Measurements from ENCODE around the gene NOL3. TPM values are rescaled to one million over a fixed set of nuclear protein-coding genes. Genes with fewer than 3 reads are reported as not detected.
A peak's percentile ranks its signal among the peaks of the same experiment; 100 is the strongest.
"Not testable (repeated sequence)": the region's sequence is repeated elsewhere in the genome, so short reads cannot be mapped to it uniquely, and the experiment has no call there.

Gene NOL3
- total RNA-seq (14.7 TPM), polyA plus RNA-seq (ENCODE audit: insufficient read depth in 1 of 8, insufficient read length in 8 of 8, low replicate concordance in 1 of 8) (10 to 100 TPM; 18.4 to 44.7 (median 25.3) TPM)
- long read RNA-seq, donor 1, partial matches to known transcripts, result 0 of 4 reads
- long read RNA-seq, donor 1, other reads (novel, unspliced or antisense), result 0 of 4 reads
- long read RNA-seq, donor 2, result 0 reads
- long read RNA-seq, donor 3, partial matches to known transcripts, result 9 of 12 reads
- long read RNA-seq, donor 3, other reads (novel, unspliced or antisense), result 0 of 12 reads
- long read RNA-seq, donor 4, partial matches to known transcripts, result 0 of 3 reads
- long read RNA-seq, donor 4, other reads (novel, unspliced or antisense), result 0 of 3 reads
- long read RNA-seq, donor 5, transcript NOL3-201 (4 exons, 1,394 nt), result major isoform, 9 of 41 reads
- long read RNA-seq, donor 5, partial matches to known transcripts, result 31 of 41 reads
- long read RNA-seq, donor 5, other reads (novel, unspliced or antisense), result 0 of 41 reads
- long read RNA-seq, donor 6, transcript NOL3-201 (4 exons, 1,394 nt), result major isoform, 9 of 20 reads
- long read RNA-seq, donor 6, partial matches to known transcripts, result 9 of 20 reads
- long read RNA-seq, donor 6, other reads (novel, unspliced or antisense), result 0 of 20 reads
- long read RNA-seq, donor 7, transcript NOL3-201 (4 exons, 1,394 nt), result major isoform, 5 of 7 reads
- long read RNA-seq, donor 7, partial matches to known transcripts, result 0 of 7 reads
- long read RNA-seq, donor 7, other reads (novel, unspliced or antisense), result 0 of 7 reads
- long read RNA-seq, donor 8, result 0 reads
- long read RNA-seq, donor 9, partial matches to known transcripts, result 0 of 4 reads
- long read RNA-seq, donor 9, other reads (novel, unspliced or antisense), result 0 of 4 reads
- long read RNA-seq, donor 10, partial matches to known transcripts, result 44 of 49 reads
- long read RNA-seq, donor 10, other reads (novel, unspliced or antisense), result 0 of 49 reads
- long read RNA-seq, donor 11, partial matches to known transcripts, result 0 of 4 reads
- long read RNA-seq, donor 11, other reads (novel, unspliced or antisense), result 0 of 4 reads

- Histone ChIP-seq H3K27me3 (ENCODE audit: control insufficient read depth, insufficient read depth, low read length) (peaks cover 97% of the 10 kb centered on the region), H3K9me3 (replicated peaks; ENCODE audit: control insufficient read depth, low read depth, low read length) (no peaks in the 10 kb centered on the region), H3K4me1 (ENCODE audit: control insufficient read depth, insufficient read depth, low read length) (peaks cover 52% of the 10 kb centered on the region), H3K4me3 (ENCODE audit: low read length) (peak within 1 kb of the TSS; percentile 49), H3K27ac (ENCODE audit: low read length) (peak within 1 kb of the TSS; percentile 95), H3K36me3 (ENCODE audit: control insufficient read depth, insufficient read depth, low read length) (no peaks in the 10 kb centered on the region)
- under 1% methylated on average over 30 of the region's 50 CpGs for WGBS (ENCODE audit: insufficient coverage)
- peak; percentile 72 for DNase-seq
Observed at GRCh38 chr16:67170168-67170948, at the start of gene NOL3. Gene NOL3 (plus strand): TSS chr16:67170538.

GRCh38 chr16:67122799-67123198 lies 47.5 kb upstream of the NOL3 start:
- DNase-seq; H3K27ac ChIP-seq (ENCODE audit: low read length); H3K4me1 ChIP-seq (ENCODE audit: control insufficient read depth, insufficient read depth, low read length); H3K9me3 ChIP-seq (replicated peaks; ENCODE audit: control insufficient read depth, low read depth, low read length); H3K27me3 ChIP-seq (ENCODE audit: control insufficient read depth, insufficient read depth, low read length); H3K4me3 ChIP-seq (ENCODE audit: low read length): not testable (repeated sequence)
- peaks cover 49% of the 10 kb centered on the region for H3K36me3 ChIP-seq (ENCODE audit: control insufficient read depth, insufficient read depth, low read length)
- 83% methylated on average over 1 of the region's 5 CpGs for WGBS (ENCODE audit: insufficient coverage)

- Histone ChIP-seq H3K36me3 (ENCODE audit: control insufficient read depth, insufficient read depth, low read length) (peaks cover 48% of the 10 kb centered on the region), H3K4me1 (ENCODE audit: control insufficient read depth, insufficient read depth, low read length) (peaks cover 7% of the 10 kb centered on the region), H3K9me3 (replicated peaks; ENCODE audit: control insufficient read depth, low read depth, low read length) (no peaks in the 10 kb centered on the region), H3K4me3 (ENCODE audit: low read length) (no peak overlapping the region), H3K27me3 (ENCODE audit: control insufficient read depth, insufficient read depth, low read length) (no peaks in the 10 kb centered on the region), H3K27ac (ENCODE audit: low read length) (no peak overlapping the region)
- DNase-seq, result no peak
Observed at GRCh38 chr16:67128417-67128816, 41.9 kb upstream of the NOL3 start.

GRCh38 chr16:67128887-67129286 lies 41.5 kb upstream of the NOL3 start:
- 88% methylated on average over 3 of the region's 3 CpGs for WGBS (ENCODE audit: insufficient coverage)
- H3K27ac ChIP-seq (ENCODE audit: low read length), result no peak overlapping the region
- H3K4me1 ChIP-seq (ENCODE audit: control insufficient read depth, insufficient read depth, low read length), result peaks cover 7% of the 10 kb centered on the region
- H3K9me3 ChIP-seq (replicated peaks; ENCODE audit: control insufficient read depth, low read depth, low read length), result no peaks in the 10 kb centered on the region
- DNase-seq, result no peak
- H3K27me3 ChIP-seq (ENCODE audit: control insufficient read depth, insufficient read depth, low read length), result no peaks in the 10 kb centered on the region
- H3K4me3 ChIP-seq (ENCODE audit: low read length), result no peak overlapping the region
- peaks cover 50% of the 10 kb centered on the region for H3K36me3 ChIP-seq (ENCODE audit: control insufficient read depth, insufficient read depth, low read length)

GRCh38 chr16:67129422-67129821 lies 40.9 kb upstream of the NOL3 start:
- WGBS (ENCODE audit: insufficient coverage), result 100% methylated on average over 2 of the region's 3 CpGs
- H3K4me1 ChIP-seq (ENCODE audit: control insufficient read depth, insufficient read depth, low read length), result peaks cover 7% of the 10 kb centered on the region
- DNase-seq, result no peak
- H3K27me3 ChIP-seq (ENCODE audit: control insufficient read depth, insufficient read depth, low read length), result no peaks in the 10 kb centered on the region
- peaks cover 50% of the 10 kb centered on the region for H3K36me3 ChIP-seq (ENCODE audit: control insufficient read depth, insufficient read depth, low read length)
- no peaks in the 10 kb centered on the region for H3K9me3 ChIP-seq (replicated peaks; ENCODE audit: control insufficient read depth, low read depth, low read length)
- no peak overlapping the region for H3K27ac ChIP-seq (ENCODE audit: low read length)
- H3K4me3 ChIP-seq (ENCODE audit: low read length), result no peak overlapping the region

- Histone ChIP-seq H3K36me3 (ENCODE audit: control insufficient read depth, insufficient read depth, low read length) (peaks cover 80% of the 10 kb centered on the region), H3K4me1 (ENCODE audit: control insufficient read depth, insufficient read depth, low read length) (no peaks in the 10 kb centered on the region), H3K4me3 (ENCODE audit: low read length) (no peak overlapping the region), H3K9me3 (replicated peaks; ENCODE audit: control insufficient read depth, low read depth, low read length) (no peaks in the 10 kb centered on the region), H3K27ac (ENCODE audit: low read length) (no peak overlapping the region), H3K27me3 (ENCODE audit: control insufficient read depth, insufficient read depth, low read length) (no peaks in the 10 kb centered on the region)
- no peak for DNase-seq
- 100% methylated on average over 1 of the region's 3 CpGs for WGBS (ENCODE audit: insufficient coverage)
Observed at GRCh38 chr16:67137605-67138004, 32.7 kb upstream of the NOL3 start.

- Histone ChIP-seq H3K36me3 (ENCODE audit: control insufficient read depth, insufficient read depth, low read length) (peaks cover 87% of the 10 kb centered on the region), H3K27ac (ENCODE audit: low read length) (no peak overlapping the region)
- 97% methylated on average over 13 of the region's 13 CpGs for WGBS (ENCODE audit: insufficient coverage)
Observed at GRCh38 chr16:67141391-67141790, 28.9 kb upstream of the NOL3 start.

GRCh38 chr16:67142342-67142741 lies 28.0 kb upstream of the NOL3 start:
- no peak overlapping the region for H3K4me3 ChIP-seq (ENCODE audit: low read length)
- no peaks in the 10 kb centered on the region for H3K27me3 ChIP-seq (ENCODE audit: control insufficient read depth, insufficient read depth, low read length)
- H3K4me1 ChIP-seq (ENCODE audit: control insufficient read depth, insufficient read depth, low read length), result no peaks in the 10 kb centered on the region
- 92% methylated on average over 7 of the region's 9 CpGs for WGBS (ENCODE audit: insufficient coverage)
- peaks cover 89% of the 10 kb centered on the region for H3K36me3 ChIP-seq (ENCODE audit: control insufficient read depth, insufficient read depth, low read length)
- H3K27ac ChIP-seq (ENCODE audit: low read length), result no peak overlapping the region
- no peaks in the 10 kb centered on the region for H3K9me3 ChIP-seq (replicated peaks; ENCODE audit: control insufficient read depth, low read depth, low read length)
- DNase-seq, result no peak

More at GRCh38 chr16:67141391-67141790, 28.9 kb upstream of the NOL3 start:
- H3K27me3 ChIP-seq (ENCODE audit: control insufficient read depth, insufficient read depth, low read length), result no peaks in the 10 kb centered on the region
- H3K4me3 ChIP-seq (ENCODE audit: low read length), result no peak overlapping the region
- H3K4me1 ChIP-seq (ENCODE audit: control insufficient read depth, insufficient read depth, low read length), result no peaks in the 10 kb centered on the region
- no peak for DNase-seq
- H3K9me3 ChIP-seq (replicated peaks; ENCODE audit: control insufficient read depth, low read depth, low read length), result no peaks in the 10 kb centered on the region

- H3K36me3 ChIP-seq (ENCODE audit: control insufficient read depth, insufficient read depth, low read length), result peaks cover 87% of the 10 kb centered on the region
- no peak for DNase-seq
- H3K4me1 ChIP-seq (ENCODE audit: control insufficient read depth, insufficient read depth, low read length), result peaks cover 2% of the 10 kb centered on the region
- no peak overlapping the region for H3K4me3 ChIP-seq (ENCODE audit: low read length)
- peaks cover 12% of the 10 kb centered on the region for H3K27me3 ChIP-seq (ENCODE audit: control insufficient read depth, insufficient read depth, low read length)
- WGBS (ENCODE audit: insufficient coverage), result 100% methylated on average over 1 of the region's 2 CpGs
- no peaks in the 10 kb centered on the region for H3K9me3 ChIP-seq (replicated peaks; ENCODE audit: control insufficient read depth, low read depth, low read length)
- no peak overlapping the region for H3K27ac ChIP-seq (ENCODE audit: low read length)
Observed at GRCh38 chr16:67144943-67145342, 25.4 kb upstream of the NOL3 start.
